Measurements from ENCODE around the gene RBM24.
"Not testable (repeated sequence)": the region's sequence is repeated elsewhere in the genome, so short reads cannot be mapped to it uniquely, and the experiment has no call there.

- TF ChIP-seq, protein P1, sequence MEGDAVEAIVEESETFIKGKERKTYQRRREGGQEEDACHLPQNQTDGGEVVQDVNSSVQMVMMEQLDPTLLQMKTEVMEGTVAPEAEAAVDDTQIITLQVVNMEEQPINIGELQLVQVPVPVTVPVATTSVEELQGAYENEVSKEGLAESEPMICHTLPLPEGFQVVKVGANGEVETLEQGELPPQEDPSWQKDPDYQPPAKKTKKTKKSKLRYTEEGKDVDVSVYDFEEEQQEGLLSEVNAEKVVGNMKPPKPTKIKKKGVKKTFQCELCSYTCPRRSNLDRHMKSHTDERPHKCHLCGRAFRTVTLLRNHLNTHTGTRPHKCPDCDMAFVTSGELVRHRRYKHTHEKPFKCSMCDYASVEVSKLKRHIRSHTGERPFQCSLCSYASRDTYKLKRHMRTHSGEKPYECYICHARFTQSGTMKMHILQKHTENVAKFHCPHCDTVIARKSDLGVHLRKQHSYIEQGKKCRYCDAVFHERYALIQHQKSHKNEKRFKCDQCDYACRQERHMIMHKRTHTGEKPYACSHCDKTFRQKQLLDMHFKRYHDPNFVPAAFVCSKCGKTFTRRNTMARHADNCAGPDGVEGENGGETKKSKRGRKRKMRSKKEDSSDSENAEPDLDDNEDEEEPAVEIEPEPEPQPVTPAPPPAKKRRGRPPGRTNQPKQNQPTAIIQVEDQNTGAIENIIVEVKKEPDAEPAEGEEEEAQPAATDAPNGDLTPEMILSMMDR (IDR thresholded peaks at IDR 0.05 in 4 of 5, conservative IDR thresholded peaks at IDR 0.05 in 1 of 5): not testable (repeated sequence)
- TF ChIP-seq POLR2A (IDR thresholded peaks at IDR 0.05): not testable (repeated sequence)
Observed at GRCh38 chr6:17320266-17320665, 39.1 kb downstream of the RBM24 start.
